ENCODE results near the gene ZBTB20. TPM values are rescaled to one million over a fixed set of nuclear protein-coding genes. Genes with fewer than 3 reads are reported as not detected.

ZBTB20 gene
- total and polyA plus RNA-seq, 7 donors, result under 0.01 to 113 (median 58.6) TPM

- no peaks in the 10 kb centered on the region for H3K9me3 ChIP-seq
- no peak for DNase-seq
- H3K36me3 ChIP-seq, result no peaks in the 10 kb centered on the region
- peaks cover 0 to 15% (median 5%) of the 10 kb centered on the region in 4 donors for H3K4me1 ChIP-seq
- intact Hi-C loops (cut with DNase I), result no loop called here
- no peaks in the 10 kb centered on the region for H3K27me3 ChIP-seq
- no peak overlapping the region for H3K27ac ChIP-seq
- H3K4me3 ChIP-seq, result no peak overlapping the region
- WGBS, 2 donors, result 31 to 66% methylated on average over 2 of the region's 2 CpGs
- TF ChIP-seq POLR2AphosphoS5 (IDR thresholded peaks at IDR 0.05) (no peak), CTCF (IDR thresholded peaks at IDR 0.05) (no peak), POLR2A (IDR thresholded peaks at IDR 0.05) (no peak), EP300 (IDR thresholded peaks at IDR 0.05) (no peak)
These were observed 285.4 kb downstream of the ZBTB20 start for GRCh38 chr3:114861666-114862065.

GRCh38 chr3:114860531-114860930, 286.6 kb downstream of the ZBTB20 start:
- intact Hi-C loops (cut with DNase I), result no loop called here
- no peak for TF ChIP-seq POLR2A (IDR thresholded peaks at IDR 0.05)
- TF ChIP-seq POLR2AphosphoS5 (IDR thresholded peaks at IDR 0.05), result no peak
- TF ChIP-seq EP300 (IDR thresholded peaks at IDR 0.05), result no peak
- TF ChIP-seq CTCF (IDR thresholded peaks at IDR 0.05), result no peak
- no peak for DNase-seq
- Histone ChIP-seq H3K27me3 (no peaks in the 10 kb centered on the region), H3K36me3 (no peaks in the 10 kb centered on the region), H3K9me3 (no peaks in the 10 kb centered on the region), H3K27ac (no peak overlapping the region), H3K4me1 (peaks cover 0 to 16% (median 5%) of the 10 kb centered on the region in 4 donors), H3K4me3 (no peak overlapping the region)
- WGBS, 2 donors, result 95 to 96% methylated on average over 2 of the region's 2 CpGs

GRCh38 chr3:114858329-114858728, 288.8 kb downstream of the ZBTB20 start:
- Histone ChIP-seq H3K9me3 (no peaks in the 10 kb centered on the region), H3K4me3 (no peak overlapping the region), H3K36me3 (no peaks in the 10 kb centered on the region), H3K27ac (no peak overlapping the region), H3K27me3 (no peaks in the 10 kb centered on the region), H3K4me1 (peaks cover 0 to 22% (median under 1%) of the 10 kb centered on the region in 4 donors)
- intact Hi-C loops (cut with DNase I), result no loop called here
- TF ChIP-seq POLR2A (IDR thresholded peaks at IDR 0.05) (no peak), POLR2AphosphoS5 (IDR thresholded peaks at IDR 0.05) (no peak), CTCF (IDR thresholded peaks at IDR 0.05) (no peak), EP300 (IDR thresholded peaks at IDR 0.05) (no peak)
- WGBS, 2 donors, result 18 to 49% methylated on average over 4 of the region's 4 CpGs
- DNase-seq, result no peak

- no peak for DNase-seq
- Histone ChIP-seq H3K27ac (no peak overlapping the region), H3K36me3 (no peaks in the 10 kb centered on the region), H3K9me3 (no peaks in the 10 kb centered on the region), H3K4me1 (peaks cover 0 to 22% (median 0%) of the 10 kb centered on the region in 4 donors), H3K4me3 (no peak overlapping the region), H3K27me3 (no peaks in the 10 kb centered on the region)
- no peak for TF ChIP-seq CTCF (IDR thresholded peaks at IDR 0.05)
- TF ChIP-seq POLR2AphosphoS5 (IDR thresholded peaks at IDR 0.05), result no peak
- TF ChIP-seq POLR2A (IDR thresholded peaks at IDR 0.05), result no peak
- WGBS, 2 donors, result 20 to 41% methylated on average over 6 of the region's 6 CpGs
- intact Hi-C loops (cut with DNase I), result no loop called here
These were observed 289.8 kb downstream of the ZBTB20 start for GRCh38 chr3:114857299-114857701.

GRCh38 chr3:114856835-114857234, 290.3 kb downstream of the ZBTB20 start:
- H3K36me3 ChIP-seq, result no peaks in the 10 kb centered on the region
- no peaks in the 10 kb centered on the region for H3K27me3 ChIP-seq
- H3K27ac ChIP-seq, result no peak overlapping the region
- DNase-seq, result no peak
- WGBS, 2 donors, result 15 to 45% methylated on average over 1 of the region's 1 CpG
- H3K4me3 ChIP-seq, result no peak overlapping the region
- intact Hi-C loops (cut with DNase I), result no loop called here
- TF ChIP-seq POLR2AphosphoS5 (IDR thresholded peaks at IDR 0.05) (no peak), CTCF (IDR thresholded peaks at IDR 0.05) (no peak), POLR2A (IDR thresholded peaks at IDR 0.05) (no peak), EP300 (IDR thresholded peaks at IDR 0.05) (no peak)
- no peaks in the 10 kb centered on the region for H3K9me3 ChIP-seq
- peaks cover 0 to 22% (median 0%) of the 10 kb centered on the region in 4 donors for H3K4me1 ChIP-seq
